Measurements from ENCODE around the gene SMYD3.

- TF ChIP-seq EZH2 (IDR thresholded peaks at IDR 0.05; ENCODE audit: borderline replicate concordance, low read depth, low read length, severe bottlenecking), result no peak
- TF ChIP-seq CTCF (IDR thresholded peaks at IDR 0.05; ENCODE audit: borderline replicate concordance, extremely low read depth, low read length, poor library complexity, severe bottlenecking), result no peak
These were observed 346.2 kb downstream of the SMYD3 start for GRCh38 chr1:246160905-246161304.

Measured in DND-41 (cell line).